Stimulated activated CD8-positive, alpha-beta memory T cell treated with anti-CD3 and anti-CD28 coated beads, Interleukin-7, amount 100 ng/mL, for 24 hours (primary cell): Measurements from ENCODE around the gene TEK.
"Not testable (repeated sequence)": the region's sequence is repeated elsewhere in the genome, so short reads cannot be mapped to it uniquely, and the experiment has no call there.

Experiments
- DNase-seq: peaks from one replicate; pipeline ENCODE4 v3.0.0-alpha.2; 2020; ENCODE audit warnings: low read depth

The TEK gene

DNA sequence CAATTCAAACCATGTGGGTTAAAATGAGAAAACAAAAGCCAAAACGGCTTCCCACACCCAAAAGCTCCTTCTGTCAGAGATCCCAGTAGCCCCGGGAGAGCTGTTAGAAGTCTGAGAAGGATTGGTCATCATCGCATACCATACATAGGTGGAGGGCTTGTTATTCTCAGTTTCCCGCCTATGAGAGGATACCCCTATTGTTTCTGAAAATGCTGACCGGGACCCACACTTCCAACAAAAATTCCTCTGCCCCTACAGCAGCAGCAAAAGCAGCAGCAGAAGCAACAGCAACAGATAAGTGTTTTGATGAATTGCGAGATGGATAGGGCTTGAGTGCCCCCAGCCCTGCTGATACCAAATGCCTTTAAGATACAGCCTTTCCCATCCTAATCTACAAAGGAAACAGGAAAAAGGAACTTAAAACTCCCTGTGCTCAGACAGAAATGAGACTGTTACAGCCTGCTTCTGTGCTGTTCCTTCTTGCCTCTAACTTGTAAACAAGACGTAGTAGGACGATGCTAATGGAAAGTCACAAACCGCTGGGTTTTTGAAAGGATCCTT, at the start of gene TEK:
Gene TEK (plus strand): TSS at position 245 of the 561 bp plus-strand sequence. CDS start 366 bp downstream, outside the sequence.
- no peak for DNase-seq

GRCh38 chr9:27059412-27059811, 49.6 kb upstream of the TEK start:
- DNase-seq, result no peak

DNA sequence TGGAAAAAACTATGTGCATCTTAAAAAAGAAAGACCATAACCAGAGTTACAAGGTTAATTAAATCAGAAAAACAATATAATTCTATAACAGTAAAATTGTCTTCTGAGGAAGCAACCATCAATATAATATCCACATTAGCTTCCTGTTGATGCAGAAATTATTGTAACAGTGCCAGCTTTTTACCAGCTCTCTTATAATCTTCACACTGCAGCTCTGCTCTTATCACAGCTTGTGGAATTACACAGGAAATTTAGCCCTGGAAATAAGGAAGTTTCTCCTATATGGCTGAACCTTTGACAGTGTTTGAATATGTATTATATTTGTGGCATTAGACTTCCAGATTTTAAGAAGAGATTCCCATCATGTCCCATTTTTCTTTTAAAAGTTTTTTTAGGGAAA, 49.1 kb upstream of the TEK start:
- DNase-seq, result no peak

- no peak for DNase-seq
Measured at GRCh38 chr9:27065288-27065687, 43.7 kb upstream of the TEK start.

GRCh38 chr9:27073841-27074728, 34.9 kb upstream of the TEK start:
- DNase-seq, result no peak

GRCh38 chr9:27078685-27079084, 30.3 kb upstream of the TEK start:
- no peak for DNase-seq

- DNase-seq, result no peak
Measured at GRCh38 chr9:27085456-27085855, 23.6 kb upstream of the TEK start.

- no peak for DNase-seq
Measured at GRCh38 chr9:27086818-27087680, 22.0 kb upstream of the TEK start.

- DNase-seq, result no peak
Measured at GRCh38 chr9:27088981-27089380, 20.0 kb upstream of the TEK start.

GRCh38 chr9:27089706-27090105, 19.3 kb upstream of the TEK start:
- DNase-seq, result no peak

DNA sequence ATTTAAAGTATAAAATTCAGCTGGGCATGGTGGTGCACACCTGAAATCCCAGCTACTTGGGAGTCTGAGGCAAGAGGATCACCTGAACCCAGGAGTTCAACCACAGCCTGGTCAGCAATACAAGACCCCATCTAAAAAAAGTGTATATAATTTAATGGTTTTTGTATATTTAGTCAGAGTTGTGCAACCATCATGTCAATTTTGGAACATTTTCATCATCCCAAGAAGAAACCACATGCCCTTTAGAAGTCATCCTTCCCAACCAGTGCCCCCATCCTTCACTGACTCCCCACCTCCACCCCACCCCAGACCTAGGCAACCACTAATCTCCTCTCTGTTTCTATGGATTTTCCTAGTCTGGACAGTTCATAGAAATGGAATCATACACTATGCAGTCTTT, 18.8 kb upstream of the TEK start:
- DNase-seq, result no peak

- no peak for DNase-seq
Measured at GRCh38 chr9:27090711-27091110, 18.3 kb upstream of the TEK start.

DNA sequence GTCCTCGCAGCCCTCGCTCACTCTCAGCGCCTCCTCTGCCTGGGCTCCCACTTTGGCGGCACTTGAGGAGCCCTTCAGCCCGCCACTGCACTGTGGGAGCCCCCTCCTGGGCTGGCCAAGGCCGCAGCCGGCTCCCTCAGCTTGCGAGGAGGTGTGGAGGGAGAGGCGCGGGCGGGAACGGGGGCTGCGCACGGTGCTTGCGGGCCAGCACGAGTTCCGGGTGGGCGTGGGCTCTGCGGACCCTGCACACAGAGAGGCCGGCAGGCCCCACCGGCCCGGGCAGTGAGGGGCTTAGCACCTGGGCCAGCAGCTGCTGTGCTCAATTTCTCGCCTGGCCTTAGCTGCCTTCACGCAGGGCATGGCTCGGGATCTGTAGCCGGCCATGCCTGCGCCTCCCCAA, 16.5 kb upstream of the TEK start:
- not testable (repeated sequence) for DNase-seq

DNA sequence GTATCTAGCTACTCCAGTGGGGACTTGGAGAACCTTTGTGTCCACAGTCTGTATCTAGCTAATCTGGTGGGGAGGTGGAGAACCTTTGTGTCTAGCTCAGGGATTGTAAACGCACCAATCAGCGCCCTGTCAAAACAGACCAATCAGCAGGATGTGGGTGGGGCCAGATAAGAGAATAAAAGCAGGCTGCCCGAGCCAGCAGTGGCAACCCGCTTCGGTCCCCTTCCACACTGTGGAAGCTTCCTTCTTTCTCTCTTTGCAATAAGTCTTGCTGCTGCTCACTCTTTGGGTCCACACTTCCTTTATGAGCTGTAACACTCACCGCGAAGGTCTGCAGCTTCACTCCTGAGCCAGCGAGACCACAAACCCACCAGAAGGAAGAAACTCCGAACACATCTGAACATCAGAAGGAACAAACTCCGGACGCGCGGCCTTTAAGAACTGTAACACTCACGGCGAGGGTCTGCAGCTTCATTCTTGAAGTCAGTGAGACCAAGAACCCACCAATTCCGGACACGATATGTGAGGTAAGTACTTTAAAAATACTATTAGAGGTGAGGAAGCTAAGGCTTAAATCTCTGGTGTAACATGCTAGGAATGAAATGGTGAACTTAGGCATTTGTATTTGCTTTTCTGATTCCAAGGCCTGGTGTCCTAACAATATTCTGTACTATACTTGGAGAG, 15.5 kb upstream of the TEK start:
- DNase-seq, result not testable (repeated sequence)

GRCh38 chr9:27094640-27095298, 14.3 kb upstream of the TEK start:
- no peak for DNase-seq

DNA sequence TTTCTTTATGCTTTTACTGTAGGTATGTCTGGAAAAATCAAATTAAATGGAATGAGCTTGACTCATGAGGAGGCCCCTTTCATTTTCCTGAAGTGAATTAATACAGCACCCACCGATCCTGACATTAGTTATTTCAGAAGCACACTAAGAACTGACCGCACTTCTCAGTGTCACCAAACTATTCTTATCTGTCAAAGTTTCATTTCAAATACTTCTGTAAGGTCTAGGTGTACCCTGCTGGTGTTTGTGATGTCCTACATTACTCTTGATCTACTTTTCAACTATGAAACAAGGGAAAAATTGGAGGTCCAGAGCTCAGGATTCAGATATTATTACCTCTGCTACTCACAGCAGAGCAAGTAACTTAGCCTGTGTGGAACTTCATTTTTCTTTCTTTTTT, 1.8 kb upstream of the TEK start:
- DNase-seq, result no peak

- DNase-seq, result no peak
Measured at GRCh38 chr9:27109621-27110020, 596 bp downstream of the TEK start.

DNA sequence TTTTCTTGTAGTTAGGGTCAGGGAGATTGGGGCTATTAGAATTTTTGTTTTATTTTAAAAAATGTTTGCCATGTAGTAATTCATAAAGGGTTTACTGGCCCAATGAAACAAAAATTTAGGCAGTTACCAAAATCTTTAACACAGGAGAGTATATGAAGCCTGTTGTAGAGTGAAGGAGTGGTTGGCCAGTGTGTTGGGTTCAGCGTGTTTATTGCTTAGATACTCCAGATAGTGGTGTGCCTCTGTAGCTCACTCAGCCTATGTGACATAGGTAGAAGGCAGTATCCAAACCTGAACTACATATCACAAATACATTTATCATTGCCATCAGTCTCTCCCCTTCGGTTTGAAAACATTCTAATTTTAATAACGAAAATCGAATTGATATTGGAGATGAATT, 1.2 kb downstream of the TEK start:
- DNase-seq, result no peak

- DNase-seq, result no peak
Measured at GRCh38 chr9:27112235-27112634, 3.2 kb downstream of the TEK start.

- DNase-seq, result no peak
Measured at GRCh38 chr9:27117489-27118135, 8.6 kb downstream of the TEK start.

- no peak for DNase-seq
Measured at GRCh38 chr9:27118916-27119315, 9.9 kb downstream of the TEK start.
